ENCODE measurements around the gene CLDN15.

Gene CLDN15

DNA sequence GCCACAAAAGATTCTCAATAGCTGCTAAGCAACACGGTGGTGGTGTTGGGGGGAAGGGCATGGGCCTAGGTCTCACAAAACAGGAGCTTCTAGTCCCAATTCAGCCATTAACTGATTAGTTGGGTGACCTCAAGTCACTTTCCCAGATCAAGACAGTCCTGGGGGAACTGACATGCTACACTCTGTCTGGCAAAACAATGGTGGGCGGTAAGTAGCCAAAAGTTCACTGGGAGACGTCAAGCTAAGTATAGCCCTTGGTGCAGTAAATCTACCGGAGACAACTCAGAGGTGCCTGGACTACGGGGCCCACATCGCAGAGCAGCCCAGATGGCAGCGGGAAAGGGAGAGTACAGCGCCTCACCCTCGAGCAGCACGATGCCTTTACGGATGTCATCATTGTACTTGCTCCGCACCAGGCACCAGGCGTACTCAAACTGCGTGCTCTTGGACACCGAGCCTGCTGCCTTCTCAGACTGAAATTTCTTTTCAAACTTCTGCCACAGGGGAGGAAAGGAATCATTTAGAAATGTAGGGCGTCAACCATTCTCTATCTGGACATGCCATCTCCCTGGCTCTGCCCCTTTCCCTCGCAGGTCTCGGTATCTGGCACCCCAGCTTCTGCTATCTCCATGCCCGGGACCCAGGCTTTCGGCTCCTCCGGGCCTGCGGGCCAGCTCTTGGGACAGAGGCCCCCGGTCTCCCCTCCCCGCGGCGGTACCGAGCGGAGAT, 6.2 kb upstream of the CLDN15 start:
- DNase-seq, result no peak

DNA sequence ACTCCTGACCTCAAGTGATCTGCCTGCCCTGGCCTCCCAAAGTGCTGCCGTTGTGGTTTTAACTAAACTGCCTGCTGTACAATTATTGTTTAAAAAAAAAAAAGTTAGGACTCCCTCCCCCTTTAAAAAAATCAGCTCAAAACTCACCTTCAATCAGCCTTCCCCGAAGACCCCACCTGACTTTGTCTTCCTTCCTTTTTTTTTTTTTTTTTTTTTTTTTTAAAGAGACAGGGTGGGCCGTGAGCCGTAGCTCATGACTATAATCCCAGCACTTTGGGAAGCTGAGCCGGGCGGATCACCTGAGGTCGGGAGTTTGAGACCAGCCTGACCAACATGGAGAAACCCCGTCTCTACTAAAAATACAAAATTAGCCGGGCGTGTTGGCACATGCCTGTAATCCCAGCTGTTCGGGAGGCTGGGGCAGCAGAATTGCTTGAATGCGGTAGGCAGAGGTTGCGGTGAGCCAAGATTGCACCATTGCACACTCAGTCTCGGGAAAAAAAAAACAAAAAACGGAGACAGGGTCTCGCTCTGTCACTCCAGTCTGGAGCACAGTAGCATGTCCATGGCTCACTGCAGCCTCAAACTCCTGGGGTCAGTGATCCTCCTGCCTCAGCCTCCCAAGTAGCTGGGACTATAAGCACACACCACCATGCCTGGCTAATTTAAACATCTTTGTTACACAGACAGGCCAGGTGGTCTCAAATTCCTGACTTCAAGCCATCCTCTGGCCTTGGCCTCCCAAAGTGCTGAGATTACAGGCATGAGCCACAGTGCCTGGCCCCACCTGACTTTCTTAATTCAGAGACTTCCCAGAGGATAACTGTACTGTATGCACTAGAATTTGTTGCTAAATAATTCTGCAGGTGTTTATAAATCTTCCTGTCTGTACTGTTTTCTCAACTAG, 4.1 kb upstream of the CLDN15 start:
- no peak for DNase-seq

DNA sequence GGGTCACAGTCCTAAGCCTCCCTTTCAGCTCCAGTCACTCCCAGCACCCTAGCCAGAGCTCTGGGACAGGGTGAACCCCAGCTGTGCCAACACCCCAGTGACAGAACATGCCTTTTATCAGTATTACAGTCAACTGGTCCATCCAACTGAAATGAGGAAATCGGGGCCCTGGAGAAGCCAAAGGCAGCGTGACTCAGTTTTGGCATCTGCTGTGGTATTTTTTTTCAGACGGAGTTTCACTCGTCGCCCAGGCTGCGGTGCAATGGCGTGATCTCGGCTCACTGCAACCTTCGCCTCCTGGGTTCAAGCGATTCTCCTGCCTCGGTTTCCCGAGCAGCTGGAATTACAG, 3.4 kb upstream of the CLDN15 start:
- no peak for DNase-seq

DNA sequence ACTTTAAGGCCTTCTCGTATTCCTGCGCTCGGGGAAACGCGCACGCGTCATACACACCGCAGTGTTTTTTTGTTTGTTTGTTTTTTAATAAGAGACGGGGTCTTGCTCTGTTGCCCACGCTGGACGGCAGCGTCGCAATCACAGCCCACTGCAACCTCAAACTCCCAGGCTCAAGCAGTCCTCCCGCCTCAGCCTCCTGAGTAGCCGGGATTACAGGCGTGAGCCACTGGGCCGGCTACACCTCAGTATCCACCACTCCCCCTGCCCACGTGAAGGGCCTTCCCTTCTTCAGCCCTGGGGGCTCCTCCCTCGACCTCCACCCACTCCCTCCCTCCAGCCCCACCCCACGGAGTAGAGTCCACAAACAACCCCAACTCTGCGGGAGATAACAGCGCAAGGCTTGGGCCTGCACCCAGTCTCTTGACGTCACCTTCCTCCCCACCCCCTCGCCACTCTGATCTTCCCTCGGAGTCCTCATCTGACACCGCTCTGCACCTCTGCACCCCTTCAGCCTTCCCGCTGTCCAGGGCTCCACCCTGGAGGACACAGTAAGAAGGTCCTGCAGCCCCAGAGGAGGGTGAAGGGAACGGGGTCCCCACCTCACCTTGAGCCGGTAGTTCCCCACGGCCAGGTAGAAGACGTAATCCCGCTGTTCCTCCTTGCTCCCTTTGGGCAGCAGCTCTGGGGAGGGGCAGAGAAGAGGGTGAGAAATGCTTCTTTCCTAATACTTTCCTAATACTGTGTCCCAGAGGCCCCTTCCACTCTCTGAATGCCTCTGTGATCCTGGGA, 2.8 kb upstream of the CLDN15 start:
- DNase-seq, result no peak

DNA sequence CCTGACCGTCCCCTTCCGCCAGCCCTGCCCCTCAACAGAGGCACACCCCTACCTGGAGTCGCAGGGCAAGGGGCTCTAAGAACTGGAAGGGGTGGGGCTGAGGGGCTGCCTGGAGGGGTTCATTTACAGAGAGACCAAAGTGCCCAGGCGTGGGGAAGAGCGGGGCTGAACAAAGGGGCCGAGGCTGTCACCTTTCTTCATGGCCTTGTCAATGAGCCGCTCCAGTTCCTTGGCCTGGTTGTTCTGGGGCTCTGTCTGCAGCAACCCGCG, 2.3 kb upstream of the CLDN15 start:
- DNase-seq, result no peak

DNA sequence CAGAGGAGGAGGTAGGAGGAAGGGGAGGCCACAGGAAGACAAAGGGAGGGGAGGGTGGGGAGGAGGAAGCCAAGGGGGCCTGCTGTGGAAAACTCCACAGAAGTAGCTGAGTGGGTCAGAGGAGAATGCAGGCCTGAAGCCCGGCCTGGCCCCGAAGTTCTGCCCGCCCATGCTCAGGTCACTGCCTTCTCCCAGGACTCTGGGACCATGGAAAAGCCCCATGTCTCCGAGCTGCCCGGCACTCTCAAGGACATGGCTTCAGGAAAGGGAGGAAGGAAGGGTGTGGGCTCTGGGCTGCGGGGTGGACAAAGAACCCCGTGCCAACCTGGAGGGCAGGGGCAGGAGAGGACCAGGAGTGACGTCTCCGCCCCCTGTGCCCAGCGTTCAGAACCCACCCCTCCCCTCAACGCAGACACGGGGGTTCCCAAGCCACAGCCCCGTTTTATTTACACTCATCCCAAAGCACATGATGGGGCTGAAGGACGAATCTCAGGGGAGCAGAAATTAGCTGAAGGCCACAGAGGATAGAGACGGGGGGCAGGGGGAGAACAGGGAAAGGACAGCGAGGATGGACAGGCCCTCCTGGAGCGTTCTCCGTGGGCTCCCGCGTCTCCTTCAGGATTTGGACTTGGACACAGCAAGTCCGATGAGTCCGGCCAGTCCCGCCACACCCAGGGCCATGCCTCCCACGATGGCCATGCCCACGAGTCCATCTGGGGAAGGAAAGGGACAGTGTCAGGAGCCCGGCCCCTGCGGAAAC, 1.8 kb upstream of the CLDN15 start:
- DNase-seq, result no peak

DNA sequence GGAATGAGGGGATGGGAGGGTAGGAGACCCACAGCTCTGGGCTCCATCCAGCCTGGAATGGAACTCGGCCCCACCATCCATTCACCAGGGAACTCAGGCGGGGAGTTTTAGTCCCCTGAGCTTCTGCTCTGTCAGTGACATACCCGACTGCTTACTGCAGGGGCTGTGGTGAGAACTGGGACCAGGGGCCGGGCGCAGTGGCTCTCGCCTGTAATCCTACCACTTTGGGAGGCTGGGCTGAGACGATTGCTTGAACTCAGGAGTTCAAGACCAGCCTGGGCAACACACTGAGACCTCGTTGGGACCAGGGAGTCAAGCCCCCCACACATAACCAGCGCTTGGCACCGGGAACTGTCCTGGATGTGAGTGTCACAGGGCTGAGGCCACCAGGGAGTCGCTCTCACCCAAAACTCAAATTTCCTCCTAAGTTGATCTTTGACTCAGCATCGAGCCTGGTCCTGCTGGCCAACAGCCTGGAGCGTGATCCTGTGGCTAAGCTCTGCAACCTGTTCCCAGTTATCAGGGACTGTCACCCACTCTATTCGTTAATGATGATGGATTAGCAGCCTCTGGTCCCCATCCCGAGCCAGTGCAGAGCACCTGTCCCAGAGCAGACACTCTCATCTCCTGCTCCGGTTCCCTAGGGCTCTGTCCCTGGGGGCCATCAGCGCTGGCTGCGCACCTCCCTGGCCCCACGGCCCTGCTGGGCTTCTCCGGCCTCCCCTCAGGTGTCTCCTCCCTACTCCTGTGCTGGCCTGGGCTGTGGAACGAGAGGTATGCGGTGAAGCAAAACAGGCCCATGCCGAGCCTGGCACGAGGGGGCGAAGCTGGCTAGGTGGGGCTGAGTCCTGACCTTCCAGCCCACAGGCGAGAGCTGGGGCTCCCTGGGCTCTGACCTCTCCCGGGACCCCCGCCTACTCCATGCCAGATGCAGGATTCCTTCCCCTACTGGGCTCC, 902 bp upstream of the CLDN15 start:
- DNase-seq, result no peak

DNA sequence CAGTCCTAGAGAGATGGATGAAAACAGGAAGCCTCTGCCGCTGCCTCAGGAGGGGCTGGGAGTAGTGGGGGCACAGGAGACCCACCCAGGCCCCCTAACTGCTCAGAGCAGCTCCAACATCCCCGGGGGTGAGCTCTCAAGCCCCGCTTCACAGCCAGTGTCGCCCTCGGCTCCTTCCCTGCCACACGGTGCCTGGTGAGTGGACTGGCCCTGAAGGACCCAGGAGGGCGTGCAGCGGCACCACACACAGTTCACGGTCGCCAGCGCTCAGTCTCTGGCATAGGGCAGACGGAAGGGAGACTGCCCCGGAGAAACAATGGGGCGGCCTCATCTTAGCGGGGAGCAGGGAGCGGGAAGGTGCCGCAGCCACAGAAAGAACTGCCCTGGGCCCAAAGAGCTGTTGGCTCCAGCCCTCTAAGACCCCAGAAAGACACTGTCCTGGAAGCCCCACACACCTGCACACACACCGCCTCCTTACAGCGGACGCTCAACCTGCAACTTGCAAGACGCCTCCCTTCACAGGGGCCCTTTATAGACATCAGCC, 1.2 kb downstream of the CLDN15 start:
- no peak for DNase-seq

DNA sequence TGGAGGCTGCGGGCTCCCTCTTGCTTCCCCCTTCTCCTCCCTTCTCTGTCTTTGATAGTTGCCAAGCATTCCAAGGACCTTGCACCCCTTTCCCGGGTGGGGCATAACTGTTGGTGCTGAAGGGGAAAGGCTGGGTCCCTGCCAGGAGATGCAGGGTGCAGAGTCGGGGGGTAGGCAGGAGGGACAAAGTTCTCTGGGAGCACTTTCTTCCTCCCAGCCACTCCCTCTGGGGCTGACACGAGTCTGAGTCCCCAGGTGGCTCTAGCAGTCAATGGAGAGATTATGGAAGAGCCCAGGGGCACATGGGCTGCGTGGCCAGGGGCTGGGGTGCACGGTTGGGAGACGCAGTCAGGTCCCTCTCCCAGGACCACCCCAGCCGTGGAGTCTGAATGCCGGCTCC, 2.1 kb downstream of the CLDN15 start:
- no peak for DNase-seq

DNA sequence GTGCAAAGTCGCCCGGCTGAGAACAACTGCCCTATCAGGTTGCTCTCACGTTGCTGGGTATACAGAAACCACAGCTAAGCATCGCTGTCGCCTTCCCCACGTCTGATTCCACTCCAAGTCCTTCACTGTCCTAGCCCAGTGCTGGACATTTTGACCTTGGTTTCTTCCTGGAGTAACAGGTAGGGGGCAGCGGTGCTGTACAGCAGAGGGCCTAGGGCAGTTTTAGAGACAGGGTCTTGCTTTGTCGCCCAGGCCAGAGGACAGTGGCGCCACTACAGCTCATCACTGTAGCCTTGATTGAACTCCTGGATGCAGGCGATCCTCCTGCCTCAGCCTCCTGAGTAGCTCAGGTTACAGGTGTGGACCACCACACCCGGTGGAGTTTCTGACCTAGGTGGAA, 2.6 kb downstream of the CLDN15 start:
- DNase-seq, result no peak

DNA sequence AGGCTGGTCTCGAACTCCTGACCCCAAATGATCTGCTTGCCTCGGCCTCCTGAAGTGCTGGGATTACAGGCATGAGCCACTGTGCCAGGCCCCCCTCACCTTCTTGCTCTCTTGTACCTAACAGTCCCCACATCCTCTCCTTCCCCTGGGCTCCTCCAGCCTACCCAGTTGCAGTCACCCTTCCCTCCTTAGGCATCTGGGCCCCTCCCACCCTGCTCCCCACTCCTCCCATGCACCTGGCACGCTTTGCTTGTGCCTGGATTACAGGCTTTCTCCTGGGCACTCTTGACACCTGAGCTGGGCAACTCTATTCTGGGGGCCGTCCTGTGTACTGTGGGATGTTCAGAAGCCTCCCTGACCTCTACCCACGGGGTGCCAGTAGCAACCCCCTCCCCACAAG, 3.0 kb downstream of the CLDN15 start:
- DNase-seq, result no peak

DNA sequence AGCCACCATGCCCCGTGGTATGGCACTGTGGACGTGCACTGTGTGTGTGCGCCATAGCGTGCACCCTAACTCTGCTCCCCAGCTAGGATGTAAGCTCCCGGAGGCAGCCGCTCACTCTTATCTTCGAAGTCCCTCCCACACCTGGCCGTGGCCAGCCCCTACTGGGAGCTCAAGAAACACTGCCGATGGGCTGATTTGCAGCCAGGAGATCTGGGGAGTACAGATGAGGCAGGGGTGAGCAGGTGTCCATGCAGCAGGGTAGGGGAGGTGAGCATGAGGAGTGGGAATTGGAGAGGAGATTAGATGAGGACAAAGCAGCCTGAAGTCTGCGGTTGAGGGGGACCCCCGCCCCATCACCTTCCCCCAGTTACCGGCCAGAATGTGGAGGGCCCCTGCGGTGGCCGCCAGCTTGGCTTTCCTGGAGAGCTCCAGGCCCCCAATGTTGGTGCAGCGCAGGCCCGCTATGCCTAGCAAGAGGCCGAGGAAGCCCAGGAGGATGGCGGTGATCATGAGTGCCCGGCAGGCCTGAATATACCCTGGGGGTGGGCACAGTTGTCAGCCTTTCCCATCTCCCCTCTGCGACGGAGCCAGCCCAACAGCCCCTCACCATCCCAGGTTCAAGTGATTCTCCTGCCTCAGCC, 3.6 kb downstream of the CLDN15 start:
- no peak for DNase-seq

DNA sequence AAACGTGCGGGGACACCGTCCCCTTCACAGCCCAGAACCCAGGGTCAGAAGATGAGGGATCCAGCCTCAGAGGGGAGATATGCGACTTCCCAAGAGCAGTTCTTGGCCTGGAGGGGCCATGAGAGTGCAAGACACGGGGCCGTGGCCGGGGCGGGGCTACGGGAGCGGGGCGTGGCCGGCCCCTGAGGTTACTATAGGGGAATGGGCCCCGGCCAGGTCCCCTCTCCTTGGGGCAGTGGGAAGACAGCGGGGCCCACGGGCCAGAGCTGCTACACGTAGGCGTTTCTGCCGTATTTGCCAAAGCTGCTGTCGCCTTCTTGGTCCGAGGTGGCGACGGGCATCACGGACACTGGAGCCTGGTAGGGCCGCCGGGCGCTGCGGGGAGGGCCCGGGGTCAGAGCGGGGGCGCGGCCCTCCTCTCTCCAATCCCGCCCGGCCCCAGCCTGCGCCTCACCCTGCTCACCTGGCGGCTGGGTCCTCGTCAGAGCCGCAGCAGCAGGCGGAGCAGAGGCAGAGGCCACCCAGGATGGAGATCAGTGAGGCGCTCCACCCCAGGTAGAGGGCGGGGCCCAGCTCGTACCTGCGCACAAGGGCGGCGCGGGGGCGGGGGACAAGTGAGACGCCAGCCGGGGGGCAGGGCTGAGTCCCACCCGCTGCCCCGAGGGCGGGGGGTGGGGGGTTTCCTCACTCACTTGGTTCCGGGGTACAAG, 5.3 kb downstream of the CLDN15 start:
- no peak for DNase-seq

DNA sequence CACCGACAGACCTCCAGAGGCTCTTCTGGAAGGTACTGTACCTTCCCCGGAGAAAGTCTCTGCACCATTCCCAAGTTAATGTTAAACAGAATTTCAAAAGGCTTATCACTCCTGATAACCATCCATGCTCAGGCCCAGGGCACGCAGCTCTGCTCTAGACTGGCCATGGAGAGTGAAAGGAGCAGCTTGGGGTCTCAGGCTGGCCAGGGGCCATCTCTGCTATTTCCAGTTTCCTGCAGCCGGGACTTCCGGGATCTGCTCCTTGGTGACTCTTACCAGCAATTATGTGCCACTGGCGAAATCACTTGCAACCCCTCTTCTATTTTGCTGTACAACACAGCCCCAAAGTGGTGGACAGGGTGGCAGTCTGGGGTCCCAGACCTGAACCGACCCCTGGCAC, 6.0 kb downstream of the CLDN15 start:
- no peak for DNase-seq

DNA sequence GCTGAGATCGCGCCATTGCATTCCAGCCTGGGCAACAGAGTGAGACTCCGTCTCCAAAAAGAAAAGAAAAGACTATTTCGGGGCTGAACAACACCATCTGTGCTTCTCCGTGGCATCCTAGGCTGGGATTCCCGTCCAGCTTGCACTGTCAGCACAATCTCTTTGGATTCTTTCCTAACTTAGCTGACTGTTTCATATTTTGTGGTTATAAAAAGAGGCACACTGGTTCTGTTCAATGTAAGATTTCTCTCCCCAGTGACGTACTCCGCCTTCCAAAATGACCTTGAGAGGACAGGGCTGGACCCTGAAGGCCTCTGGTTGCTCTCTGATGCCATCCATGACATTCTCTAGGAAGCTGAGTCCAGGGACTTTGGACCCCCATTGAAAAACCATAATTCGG, 10.9 kb downstream of the CLDN15 start:
- no peak for DNase-seq

DNA sequence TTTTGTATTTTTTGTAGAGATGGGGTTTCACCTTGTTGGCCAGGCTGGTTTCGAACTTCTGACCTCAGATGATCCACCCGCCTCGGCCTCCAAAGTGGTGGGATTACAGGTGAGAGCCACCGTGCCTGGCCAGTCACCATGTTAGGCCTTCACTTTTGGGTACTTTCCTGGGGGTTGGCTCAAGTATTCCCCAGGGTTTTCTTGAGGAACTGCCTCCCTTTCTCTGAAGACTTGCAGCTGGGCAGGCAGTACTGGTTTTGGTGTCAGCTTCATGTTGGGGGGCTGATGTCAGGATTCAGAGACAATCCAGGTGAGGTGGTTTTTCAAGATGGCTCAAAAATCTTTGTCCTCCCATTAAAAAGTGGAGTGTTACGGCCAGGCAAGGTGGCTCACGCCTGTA, 12.0 kb downstream of the CLDN15 start:
- no peak for DNase-seq

DNA sequence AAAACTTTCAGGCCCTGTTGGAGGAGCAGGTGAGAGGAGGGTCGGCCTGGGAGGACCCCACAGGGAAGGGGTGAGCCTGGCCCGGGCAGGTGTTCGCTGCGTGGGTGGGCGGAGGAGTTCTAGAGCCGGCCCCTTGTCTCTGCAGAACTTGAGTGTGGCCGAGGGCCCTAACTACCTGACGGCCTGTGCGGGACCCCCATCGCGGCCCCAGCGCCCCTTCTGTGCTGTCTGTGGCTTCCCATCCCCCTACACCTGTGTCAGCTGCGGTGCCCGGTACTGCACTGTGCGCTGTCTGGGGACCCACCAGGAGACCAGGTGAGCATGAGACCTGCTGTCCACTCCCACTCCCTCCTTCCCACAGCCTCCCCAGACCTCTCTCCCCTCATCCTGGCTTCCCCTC, 14.1 kb downstream of the CLDN15 start:
- no peak for DNase-seq

DNA sequence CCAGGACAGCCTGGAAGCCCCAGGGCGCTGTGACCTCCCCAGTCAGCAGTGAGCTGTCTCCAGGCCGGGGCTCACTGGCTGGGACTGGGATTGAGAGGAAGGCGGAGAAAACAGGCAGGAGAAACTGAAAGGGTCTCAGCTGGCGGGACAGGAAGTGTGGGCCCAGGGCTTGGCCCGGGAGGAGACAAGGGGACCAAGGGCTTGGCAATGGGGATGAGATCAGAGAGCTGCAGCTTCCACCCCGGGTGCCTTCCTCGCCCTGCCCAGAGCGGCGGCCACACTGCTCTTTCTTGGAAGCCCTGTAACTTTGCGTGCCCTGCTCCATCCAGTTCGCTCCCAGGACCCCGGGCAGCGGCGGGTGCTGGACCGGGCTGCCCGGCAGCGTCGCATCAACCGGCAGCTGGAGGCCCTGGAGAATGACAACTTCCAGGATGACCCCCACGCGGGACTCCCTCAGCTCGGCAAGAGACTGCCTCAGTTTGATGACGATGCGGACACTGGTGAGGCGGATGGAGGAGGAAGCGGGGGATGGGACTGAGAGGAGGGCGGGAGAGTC, 15.2 kb downstream of the CLDN15 start:
- DNase-seq, result no peak

DNA sequence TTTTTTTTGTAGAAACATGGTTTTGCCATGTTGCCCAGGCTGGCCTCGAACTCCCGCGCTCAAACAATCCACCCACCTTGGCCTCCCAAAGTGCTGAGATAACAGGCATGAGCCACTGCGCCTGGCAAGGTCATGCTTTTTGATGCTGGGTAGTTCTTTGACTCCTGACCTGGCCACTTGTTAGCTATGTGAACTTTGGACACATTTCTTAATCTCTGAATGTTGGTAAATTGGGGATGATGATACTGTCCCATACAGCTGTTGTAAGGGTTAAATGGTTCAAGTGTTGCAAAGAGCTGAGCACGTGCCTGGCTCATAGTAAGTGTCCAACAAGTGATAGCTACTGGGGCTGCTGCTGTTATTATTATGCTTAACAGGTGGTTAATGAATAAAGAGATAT, 17.3 kb downstream of the CLDN15 start:
- no peak for DNase-seq
